HepG2 (cell line): ENCODE results near the gene RTN4RL2. TPM values are rescaled to one million over a fixed set of nuclear protein-coding genes. Genes with fewer than 3 reads are reported as not detected.

Source experiments
- BHLHE40 ChIP-seq: IDR thresholded peaks from 2 replicates; pipeline ENCODE4 v1.6.1; 2011; ENCODE audit warnings: low read length, improper control_type of control experiment
- CHD2 ChIP-seq: IDR thresholded peaks from 2 replicates; pipeline ENCODE4 v1.6.1; 2011; ENCODE audit warnings: low read depth, low read length, improper control_type of control experiment
- FOXA1 ChIP-seq, 2 experiments: fragments of 450-650 bp in 1 of 2; sonication (generic) in 1 of 2; formaldehyde crosslinking in 1 of 2; IDR thresholded peaks; 2 replicates each; pipeline versions ENCODE4 v1.4.0 to v1.6.1; 2016 to 2020; ENCODE audit warnings: missing genetic modification reagents in 1 of 2
- GATAD2A ChIP-seq: IDR thresholded peaks from 2 replicates; pipeline ENCODE4 v1.6.1; 2016
- HMG20B ChIP-seq: conservative IDR thresholded peaks from 2 replicates; pipeline ENCODE4 v1.6.1; 2016; ENCODE audit warnings: missing genetic modification reagents, missing compliant biosample characterization
- HNF1A ChIP-seq, 2 experiments: sonication (generic) in 1 of 2; formaldehyde crosslinking in 1 of 2; IDR thresholded peaks; 2 replicates each; pipeline versions ENCODE4 v1.4.0 to v1.6.1; 2016 to 2020; ENCODE audit warnings: borderline replicate concordance in 1 of 2, low read depth in 1 of 2, mild to moderate bottlenecking in 1 of 2, missing genetic modification reagents in 1 of 2
- MEIS2 ChIP-seq: sonication (generic); formaldehyde crosslinking; IDR thresholded peaks from 2 replicates; pipeline ENCODE4 v1.9.0; 2021; ENCODE audit warnings: mild to moderate bottlenecking, missing genetic modification reagents
- MXI1 ChIP-seq: IDR thresholded peaks from 3 replicates; pipeline ENCODE4 v1.6.1; 2012; ENCODE audit warnings: low read depth, low read length, inconsistent platforms, borderline replicate concordance
- NCOR1 ChIP-seq: fragments of 200-600 bp; sonication (generic); IDR thresholded peaks from 2 replicates; pipeline ENCODE4 v1.7.0; 2017; ENCODE audit warnings: antibody characterized with exemption, low read length, borderline replicate concordance
- NFATC3 ChIP-seq: sonication (generic); formaldehyde crosslinking; IDR thresholded peaks from 2 replicates; pipeline ENCODE4 v1.5.1; 2020; ENCODE audit warnings: mild to moderate bottlenecking, missing genetic modification reagents
- RNF2 ChIP-seq: fragments of 450-650 bp; conservative IDR thresholded peaks from 2 replicates; pipeline ENCODE4 v1.6.1; 2016; ENCODE audit warnings: low read depth
- SP5 ChIP-seq: IDR thresholded peaks from 2 replicates; pipeline ENCODE4 v1.6.1; 2016; ENCODE audit warnings: low read depth, borderline replicate concordance
- TERF1 ChIP-seq: sonication (generic); formaldehyde crosslinking; IDR thresholded peaks from 2 replicates; pipeline ENCODE4 v1.8.0; 2022; ENCODE audit warnings: mild to moderate bottlenecking, missing genetic modification reagents, moderate library complexity
- ZBTB34 ChIP-seq: sonication (generic); formaldehyde crosslinking; IDR thresholded peaks from 2 replicates; pipeline ENCODE4 v1.8.0; 2022; ENCODE audit warnings: mild to moderate bottlenecking, missing genetic modification reagents
- ZBTB8A ChIP-seq: sonication (generic); formaldehyde crosslinking; IDR thresholded peaks from 2 replicates; pipeline ENCODE4 v1.4.0; 2020; ENCODE audit warnings: mild to moderate bottlenecking, low read depth, missing genetic modification reagents, borderline replicate concordance
- ZFP62 ChIP-seq: sonication (generic); formaldehyde crosslinking; IDR thresholded peaks from 2 replicates; pipeline ENCODE4 v1.4.0; 2020; ENCODE audit warnings: missing genetic modification reagents
- ZFX ChIP-seq: sonication (generic); formaldehyde crosslinking; IDR thresholded peaks from 2 replicates; pipeline ENCODE4 v1.4.0; 2020; ENCODE audit warnings: mild to moderate bottlenecking, low read depth, missing genetic modification reagents, moderate library complexity
- ZNF235 ChIP-seq: sonication (generic); formaldehyde crosslinking; IDR thresholded peaks from 2 replicates; pipeline ENCODE4 v1.8.1; 2023; ENCODE audit warnings: mild to moderate bottlenecking, missing genetic modification reagents, borderline replicate concordance
- ZNF282 ChIP-seq: fragments of 450-650 bp; IDR thresholded peaks from 2 replicates; pipeline ENCODE4 v1.6.1; 2018; ENCODE audit not compliant: partially characterized antibody
- ZNF367 ChIP-seq: sonication (generic); formaldehyde crosslinking; IDR thresholded peaks from 2 replicates; pipeline ENCODE4 v1.4.0; 2020; ENCODE audit warnings: missing genetic modification reagents, borderline replicate concordance
- ZNF770 ChIP-seq: sonication (generic); formaldehyde crosslinking; IDR thresholded peaks from 2 replicates; pipeline ENCODE4 v1.5.0; 2020; ENCODE audit warnings: mild to moderate bottlenecking, missing genetic modification reagents
- polyA plus RNA-seq, 8 experiments: library from polyadenylated mRNA; depleted of rRNA in 3 of 8; stranded (reverse) in 7 of 8; unstranded in 1 of 8; fragments of >200 nt; fragmentation: Illumina TruSeq in 4 of 8; extraction: Trizol in 4 of 8; gene quantifications; 2 replicates each; pipeline versions ENCODE4 v1.2.1 to v1.2.3, GENCODE V29; 2011 to 2016; ENCODE audit warnings: low read depth in 4 of 8, missing spikeins in 1 of 8, mixed read lengths in 1 of 8; ENCODE audit not compliant: insufficient read depth in 1 of 8
- total RNA-seq, 5 experiments: library from RNA; depleted of rRNA; stranded (reverse); fragments of >200 nt; fragmentation: Illumina TruSeq; extraction: Trizol; gene quantifications; 2 replicates each; pipeline ENCODE4 v1.2.3, GENCODE V29; 2016; ENCODE audit warnings: low read depth in 1 of 5

The RTN4RL2 gene
- total and polyA plus RNA-seq, 2 of the 13 experiments (the other 11 are each of a cell fraction or from before 2014, with no cell fraction given) = 1.3 to 4.3 TPM

- TF ChIP-seq SP5 (CRISPR knock-in tag) (no peak), RNF2 (no peak), GATAD2A (no peak), ZBTB34 (no peak), BHLHE40 (peak; percentile 72), ZNF367 (CRISPR knock-in tag) (no peak), HNF1A (IDR thresholded peaks at IDR 0.05; ENCODE audit: low read depth) (no peak), HNF1A (CRISPR knock-in tag; IDR thresholded peaks at IDR 0.05; ENCODE audit: borderline replicate concordance) (no peak), HMG20B (no peak), TERF1 (CRISPR knock-in tag) (no peak), ZNF235 (CRISPR knock-in tag) (no peak), ZFP62 (CRISPR knock-in tag) (no peak), MXI1 (peak; percentile 64; the same call in 1 of the 3 replicates), NFATC3 (CRISPR knock-in tag) (no peak), MEIS2 (CRISPR knock-in tag) (no peak), ZFX (CRISPR knock-in tag) (peak; percentile 61), FOXA1 (IDR thresholded peaks at IDR 0.05) (no peak), FOXA1 (CRISPR knock-in tag; IDR thresholded peaks at IDR 0.05) (no peak), ZNF282 (no peak), NCOR1 (no peak), ZNF770 (CRISPR knock-in tag) (no peak), ZBTB8A (no peak), CHD2 (no peak)
These were observed 35.4 kb upstream of the RTN4RL2 start (continued) for GRCh38 chr11:57424792-57425564.
